GM13977 (cell line): ENCODE measurements around the gene TENT5A.
"Not testable (repeated sequence)": the region's sequence is repeated elsewhere in the genome, so short reads cannot be mapped to it uniquely, and the experiment has no call there.

Experiments used
- DNase-seq: peaks from one replicate; pipeline ENCODE4 v3.0.0; 2012; ENCODE audit warnings: low spot score
- in situ Hi-C: fragments of 300-500 bp; cut with MboI; formaldehyde crosslinking; loops from one replicate; pipeline ENCODE4 v1.12.0; 2022; ENCODE audit warnings: low sequenced_read_pairs, low pct_unique_long_range_greater_than_20kb, mixed read lengths, inconsistent platforms; ENCODE audit not compliant: unreplicated experiment
- TF ChIP-seq, protein P1 (sequence below): IDR thresholded peaks from 2 replicates; pipeline ENCODE4 v1.5.1; 2012; ENCODE audit warnings: mild to moderate bottlenecking, control low read depth; ENCODE audit not compliant: insufficient read depth; ENCODE audit errors: extremely low read depth, missing control alignments

The TENT5A gene

GRCh38 chr6:81787313-81788068 is 35.0 kb upstream of the TENT5A start:
- no peak for DNase-seq
- in situ Hi-C loops = no loop called here
- TF ChIP-seq, protein P1, sequence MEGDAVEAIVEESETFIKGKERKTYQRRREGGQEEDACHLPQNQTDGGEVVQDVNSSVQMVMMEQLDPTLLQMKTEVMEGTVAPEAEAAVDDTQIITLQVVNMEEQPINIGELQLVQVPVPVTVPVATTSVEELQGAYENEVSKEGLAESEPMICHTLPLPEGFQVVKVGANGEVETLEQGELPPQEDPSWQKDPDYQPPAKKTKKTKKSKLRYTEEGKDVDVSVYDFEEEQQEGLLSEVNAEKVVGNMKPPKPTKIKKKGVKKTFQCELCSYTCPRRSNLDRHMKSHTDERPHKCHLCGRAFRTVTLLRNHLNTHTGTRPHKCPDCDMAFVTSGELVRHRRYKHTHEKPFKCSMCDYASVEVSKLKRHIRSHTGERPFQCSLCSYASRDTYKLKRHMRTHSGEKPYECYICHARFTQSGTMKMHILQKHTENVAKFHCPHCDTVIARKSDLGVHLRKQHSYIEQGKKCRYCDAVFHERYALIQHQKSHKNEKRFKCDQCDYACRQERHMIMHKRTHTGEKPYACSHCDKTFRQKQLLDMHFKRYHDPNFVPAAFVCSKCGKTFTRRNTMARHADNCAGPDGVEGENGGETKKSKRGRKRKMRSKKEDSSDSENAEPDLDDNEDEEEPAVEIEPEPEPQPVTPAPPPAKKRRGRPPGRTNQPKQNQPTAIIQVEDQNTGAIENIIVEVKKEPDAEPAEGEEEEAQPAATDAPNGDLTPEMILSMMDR = no peak

- TF ChIP-seq, protein P1 = no peak
- no peak for DNase-seq
- in situ Hi-C loops = no loop called here
Observed at GRCh38 chr6:81786150-81786549, 33.7 kb upstream of the TENT5A start.

GRCh38 chr6:81785377-81785776 is 32.9 kb upstream of the TENT5A start:
- no peak for DNase-seq
- TF ChIP-seq, protein P1 = no peak
- in situ Hi-C loops = no loop called here

- TF ChIP-seq, protein P1 = no peak
- DNase-seq = no peak
- in situ Hi-C loops = no loop called here
Observed at GRCh38 chr6:81783893-81784292, 31.4 kb upstream of the TENT5A start.

DNA sequence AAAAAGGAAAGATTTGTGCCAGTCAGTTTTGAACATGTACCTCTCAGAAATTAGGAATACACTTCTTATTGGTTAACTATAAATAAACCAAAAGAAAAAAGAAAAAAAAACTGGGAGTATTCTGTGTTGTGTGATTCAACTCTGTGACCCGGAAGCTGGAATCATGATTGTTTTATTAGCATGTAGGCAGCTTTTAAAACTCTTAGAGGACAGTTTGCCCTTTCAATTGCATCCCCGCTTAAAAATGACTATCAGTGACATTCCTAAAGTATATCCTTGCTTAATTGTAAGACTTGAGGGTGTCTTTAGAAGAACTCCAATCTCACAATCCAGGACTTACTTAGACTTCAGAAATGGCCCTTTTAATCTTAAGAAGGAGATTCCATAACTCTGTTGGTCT is 29.1 kb upstream of the TENT5A start:
- TF ChIP-seq, protein P1 = no peak
- DNase-seq = no peak
- in situ Hi-C loops = no loop called here

DNA sequence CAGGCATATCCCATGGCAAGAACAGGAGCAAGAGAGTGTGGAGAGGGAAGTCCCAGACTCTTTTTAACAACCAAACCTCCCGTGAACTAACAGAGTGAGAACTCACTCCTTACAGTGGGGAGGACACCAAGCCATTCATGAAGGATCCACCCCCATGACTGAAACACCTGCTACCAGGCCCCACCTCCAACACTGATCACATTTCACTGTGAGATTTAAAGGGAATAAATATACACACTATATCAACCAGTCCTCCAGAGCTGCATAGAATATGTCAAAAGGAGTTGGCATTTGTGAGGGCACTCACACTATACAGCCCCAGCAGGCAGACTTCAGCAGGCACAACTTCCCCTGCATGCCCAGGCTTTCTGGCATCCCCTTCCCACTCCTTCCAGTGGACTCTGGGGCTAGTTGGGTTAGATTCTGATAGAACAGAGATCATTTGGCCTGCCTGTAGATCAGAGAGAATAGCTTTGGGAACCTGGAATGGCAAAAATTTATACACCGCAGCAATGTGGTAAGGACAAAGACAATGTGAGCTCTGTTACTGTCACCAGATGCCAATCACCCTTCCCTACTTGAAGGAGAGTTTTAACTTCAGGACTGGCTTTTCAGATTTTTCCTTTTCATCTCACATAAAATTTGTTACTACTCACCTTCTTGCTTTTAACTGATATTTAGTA is 25.2 kb upstream of the TENT5A start:
- no peak for DNase-seq
- TF ChIP-seq, protein P1 = no peak
- in situ Hi-C loops = no loop called here

DNA sequence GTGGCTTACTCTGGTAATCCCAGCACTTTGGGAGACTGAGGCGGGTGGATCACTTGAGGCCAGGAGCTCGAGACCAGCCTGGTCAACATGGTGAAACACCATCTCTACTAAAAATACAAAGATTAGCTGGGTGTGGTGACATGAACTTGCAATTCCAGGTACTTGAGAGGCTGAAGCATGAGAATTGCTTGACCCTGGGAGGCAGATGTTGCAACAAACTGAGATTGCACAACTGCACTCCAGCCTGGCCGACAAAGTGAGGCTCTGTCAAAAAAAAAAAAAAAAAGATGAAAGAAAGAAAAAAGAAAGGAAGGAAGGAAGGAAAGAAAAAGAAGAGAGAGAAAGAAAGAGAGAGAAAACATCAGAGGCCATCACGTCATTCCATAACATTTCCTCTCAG is 23.7 kb upstream of the TENT5A start:
- in situ Hi-C loops = not testable (repeated sequence)

More for the DNA sequence above, 23.7 kb upstream of the TENT5A start:
- not testable (repeated sequence) for DNase-seq
